Omental fat pad (tissue), 4 donors: ENCODE results near the gene CTF1. TPM values are rescaled to one million over a fixed set of nuclear protein-coding genes. Genes with fewer than 3 reads are reported as not detected.
"Not testable (repeated sequence)": the region's sequence is repeated elsewhere in the genome, so short reads cannot be mapped to it uniquely, and the experiment has no call there.

ENCODE experiments used
- ATAC-seq: fragments of 150-250 bp; one replicate; pipeline ENCODE4 v1.9.1; 2016; ENCODE audit warnings: mild to moderate bottlenecking, moderate library complexity; ENCODE audit not compliant: low FRiP score
- DNase-seq: peaks from one replicate; pipeline ENCODE4 v3.0.0-alpha.2; 2019; ENCODE audit warnings: low spot score
- CTCF ChIP-seq, 3 donors: fragments of 450-650 bp; IDR thresholded peaks; one replicate each; pipeline ENCODE4 v1.5.1; 2016 to 2017; ENCODE audit warnings: antibody characterized with exemption in 3 of 3, mild to moderate bottlenecking in 3 of 3, moderate library complexity in 2 of 3
- total RNA-seq, 4 donors: library from RNA; depleted of rRNA; stranded (reverse); fragments of >200 nt; gene quantifications; one replicate each; pipeline ENCODE4 v1.1.0, GENCODE V29; 2016

Gene CTF1
- total RNA-seq, 4 donors from 2014 or later = 1.7 to 3.5 (median 2.3) TPM

GRCh38 chr16:30934827-30935557 is 38.6 kb downstream of the CTF1 start:
- ATAC-seq (peak; percentile 41), DNase-seq (no peak)
- no peak for TF ChIP-seq CTCF (IDR thresholded peaks at IDR 0.05)

GRCh38 chr16:30937692-30938091 is 41.3 kb downstream of the CTF1 start:
- no peak for TF ChIP-seq CTCF (IDR thresholded peaks at IDR 0.05)
- ATAC-seq (no peak), DNase-seq (no peak)

- ATAC-seq, DNase-seq: not testable (repeated sequence)
These were observed 43.2 kb downstream of the CTF1 start for GRCh38 chr16:30939571-30939970.

GRCh38 chr16:30941600-30942425 is 45.4 kb downstream of the CTF1 start:
- peak in 2 of 3 donors; percentile 18 to 35 for TF ChIP-seq CTCF (IDR thresholded peaks at IDR 0.05)
- DNase-seq (peak; percentile 39), ATAC-seq (peak; percentile 87)

GRCh38 chr16:30942426-30942806 is 46.0 kb downstream of the CTF1 start:
- DNase-seq = no peak
- no peak for TF ChIP-seq CTCF (IDR thresholded peaks at IDR 0.05)

GRCh38 chr16:30944352-30944751 is 47.9 kb downstream of the CTF1 start:
- no peak for TF ChIP-seq CTCF (IDR thresholded peaks at IDR 0.05)
- DNase-seq (no peak), ATAC-seq (no peak)

More at GRCh38 chr16:30942426-30942806, 46.0 kb downstream of the CTF1 start:
- ATAC-seq = no peak

- ATAC-seq = no peak
- no peak for TF ChIP-seq CTCF (IDR thresholded peaks at IDR 0.05)
- no peak for DNase-seq
These were observed 50.5 kb downstream of the CTF1 start for GRCh38 chr16:30946671-30947540.
